Activated CD4-positive, alpha-beta T cell treated with anti-CD3 and anti-CD28 coated beads for 36 hours (primary cell): ENCODE measurements around the gene SARS2. TPM values are rescaled to one million over a fixed set of nuclear protein-coding genes. Genes with fewer than 3 reads are reported as not detected.

Experiments
- total RNA-seq, 2 experiments: library from RNA; stranded (reverse); gene quantifications; one replicate each; pipeline ENCODE4 v1.2.3, GENCODE V29; 2021

SARS2 gene
- total RNA-seq, 2 experiments from 2014 or later = 36.7 to 39.4 TPM

Other genes with a start within 250 kb of the SARS2 start
- gene CAPN12, start 186.3 kb downstream of the SARS2 start, total RNA-seq = 1 to 10 TPM; 4.4 to 4.9 TPM
- gene LGALS7, start 157.2 kb downstream of the SARS2 start, total RNA-seq = not detected
- gene LGALS7B, start 141.6 kb downstream of the SARS2 start, total RNA-seq = not detected
- gene LGALS4, start 117.8 kb downstream of the SARS2 start, total RNA-seq = 1 to 10 TPM in 1 of 2 experiments, under 1 TPM in 1; 0.59 to 1.1 TPM
- gene ECH1, start 99.0 kb downstream of the SARS2 start, total RNA-seq = 100 to 1,000 TPM; 114 to 154 TPM
- gene HNRNPL, start 80.8 kb downstream of the SARS2 start, total RNA-seq = 100 to 1,000 TPM; 714 to 722 TPM
- 10 to 100 TPM; 85.8 to 90.3 TPM for gene RINL, start 52.5 kb downstream of the SARS2 start, total RNA-seq
- 10 to 100 TPM; 17.8 to 23.1 TPM for gene SIRT2, start 31.1 kb downstream of the SARS2 start, total RNA-seq
- 10 to 100 TPM; 49.4 to 52.5 TPM for gene NFKBIB, start 30.8 kb downstream of the SARS2 start, total RNA-seq
- gene CCER2, start 18.6 kb downstream of the SARS2 start, total RNA-seq = under 1 TPM; 0.34 to 0.54 TPM
- gene MRPS12, start 181 bp upstream of the SARS2 start, total RNA-seq = 10 to 100 TPM; 62.4 to 76.0 TPM
- not detected for gene FBXO17, start 45.0 kb upstream of the SARS2 start, total RNA-seq
- gene FBXO27, start 101.8 kb upstream of the SARS2 start, total RNA-seq = under 1 TPM; 0.71 to 0.90 TPM
- not detected for gene ACP7, start 153.6 kb upstream of the SARS2 start, total RNA-seq
- gene PAK4, start 195.0 kb upstream of the SARS2 start, total RNA-seq = 10 to 100 TPM; 14.2 to 22.6 TPM